IMR-90 (cell line): ENCODE data around the gene ACOT12.

Source experiments
- BHLHE40 ChIP-seq: fragments of 150-350 bp; IDR thresholded peaks from 2 replicates; pipeline ENCODE4 v1.6.1; 2016; ENCODE audit warnings: mild to moderate bottlenecking, low read depth, low read length
- CTCF ChIP-seq: conservative IDR thresholded peaks from 2 replicates; pipeline ENCODE4 v1.5.1; 2012; ENCODE audit warnings: mild to moderate bottlenecking, low read depth, low read length, improper control_type of control experiment
- ELK1 ChIP-seq: fragments of 150-350 bp; IDR thresholded peaks from 2 replicates; pipeline ENCODE4 v1.6.1; 2016; ENCODE audit warnings: low read depth, mild to moderate bottlenecking, low read length, moderate library complexity, borderline replicate concordance
- FOS ChIP-seq: fragments of 150-350 bp; IDR thresholded peaks from 2 replicates; pipeline ENCODE4 v1.6.1; 2016; ENCODE audit warnings: low read depth, low read length
- MAFK ChIP-seq: IDR thresholded peaks from 2 replicates; pipeline ENCODE4 v1.6.1; 2012; ENCODE audit warnings: low read depth, low read length, improper control_type of control experiment
- MXI1 ChIP-seq: IDR thresholded peaks from 2 replicates; pipeline ENCODE4 v1.6.1; 2012; ENCODE audit warnings: low read depth, mild to moderate bottlenecking, low read length, moderate library complexity, borderline replicate concordance
- POLR2A ChIP-seq: IDR thresholded peaks from 2 replicates; pipeline ENCODE4 v1.6.1; 2012; ENCODE audit warnings: mild to moderate bottlenecking, low read depth, low read length
- RAD21 ChIP-seq: IDR thresholded peaks from 2 replicates; pipeline ENCODE4 v1.6.1; 2012; ENCODE audit warnings: low read length, improper control_type of control experiment
- RCOR1 ChIP-seq: IDR thresholded peaks from 2 replicates; pipeline ENCODE4 v1.6.1; 2012; ENCODE audit warnings: mild to moderate bottlenecking, low read length, improper control_type of control experiment; ENCODE audit not compliant: insufficient replicate concordance
- USF2 ChIP-seq: fragments of 150-350 bp; IDR thresholded peaks from 2 replicates; pipeline ENCODE4 v1.6.1; 2017; ENCODE audit warnings: mild to moderate bottlenecking, antibody characterized with exemption, low read length, low read depth

DNA sequence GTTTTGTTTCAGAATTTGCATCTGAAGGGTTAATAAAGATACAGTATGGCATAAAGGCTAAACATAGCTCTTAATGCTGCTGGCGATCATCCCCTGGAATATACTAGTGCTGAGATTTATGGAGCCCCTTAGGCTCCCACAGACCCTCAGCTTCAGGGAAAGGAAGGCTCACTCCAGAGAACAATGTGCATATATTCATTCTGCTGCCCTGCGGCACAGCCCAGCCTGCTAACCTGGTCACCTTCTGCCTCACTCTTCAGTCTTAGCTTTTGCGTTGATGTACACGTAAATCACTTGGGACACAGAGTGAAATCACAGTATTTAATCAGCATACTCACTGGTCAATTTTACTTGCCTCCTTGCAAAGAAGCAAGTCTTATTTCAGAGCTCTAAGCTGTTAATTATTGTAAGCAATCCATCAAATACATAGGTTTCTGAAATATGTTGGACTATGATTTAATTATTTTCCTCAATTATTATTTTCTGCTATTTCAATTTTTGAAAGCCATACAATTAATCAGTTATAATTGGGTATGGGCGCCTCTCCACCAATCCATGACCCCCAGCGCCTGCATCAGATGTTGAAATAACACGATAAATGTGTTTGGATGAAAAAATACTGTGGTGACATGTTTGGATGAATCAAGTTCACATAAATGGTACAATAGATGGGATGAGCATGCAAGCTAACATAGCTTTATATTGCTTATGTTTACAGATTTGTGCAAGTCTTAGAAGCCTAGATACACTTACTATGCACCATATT, 11.4 kb upstream of the ACOT12 start:
- TF ChIP-seq POLR2A (no peak), CTCF (no peak), RCOR1 (no peak), MXI1 (no peak), BHLHE40 (no peak), MAFK (no peak), USF2 (no peak), FOS (no peak), RAD21 (no peak), ELK1 (no peak)
